SK-N-SH (cell line): ENCODE results near the gene P2RY1.

Experiments used
- EP300 ChIP-seq, 2 experiments: IDR thresholded peaks; 2 replicates each; pipeline versions ENCODE4 v1.4.0 to v1.6.1; 2012; ENCODE audit warnings: borderline replicate concordance in 1 of 2, low read depth in 1 of 2, low read length in 1 of 2
- MXI1 ChIP-seq: IDR thresholded peaks from 2 replicates; pipeline ENCODE4 v1.6.1; 2012; ENCODE audit warnings: mild to moderate bottlenecking, low read depth, low read length, improper control_type of control experiment

GRCh38 chr3:152849996-152850578 lies 15.2 kb downstream of the P2RY1 start:
- no peak for TF ChIP-seq EP300 (IDR thresholded peaks at IDR 0.05; ENCODE audit: borderline replicate concordance in 1 of 2, low read depth in 1 of 2, low read length in 1 of 2)
- TF ChIP-seq MXI1, result no peak
